Endothelial cell of umbilical vein (primary cell): Measurements from ENCODE around the gene NPIPB2. TPM values are rescaled to one million over a fixed set of nuclear protein-coding genes. Genes with fewer than 3 reads are reported as not detected.
"Not testable (repeated sequence)": the region's sequence is repeated elsewhere in the genome, so short reads cannot be mapped to it uniquely, and the experiment has no call there.

Experiments
- BruUV-seq: library from RNA; stranded (reverse); fragments of 400-500 nt; replicated peaks from 2 replicates; lab custom pipeline; 2021; lab: Mats Ljungman, UMichigan
- CTCF ChIA-PET: fragments of 300-600, 350-600 bp; sonication (Branson Sonifier 250); formaldehyde crosslinking; loops from one replicate; lab custom pipeline; 2021; ENCODE audit warnings: antibody characterized with exemption, inconsistent platforms; lab: Charles Lee
- POLR2A ChIA-PET: fragments of 300-600, 350-600 bp; sonication (Branson Sonifier 250); formaldehyde crosslinking; loops from one replicate; lab custom pipeline; 2021; ENCODE audit warnings: antibody characterized with exemption, inconsistent platforms; lab: Charles Lee
- DNase-seq: peaks from one replicate; pipeline ENCODE4 v3.0.0-alpha.2; 2011; ENCODE audit warnings: low read depth, low spot score
- FAIRE-seq: peaks from 2 replicates; lab custom pipeline; 2011; peaks lifted over from hg19 to GRCh38; lab: Jason Lieb, UNC
- H2AFZ ChIP-seq: 2 replicates; pipeline ENCODE4 v1.6.0; 2012; ENCODE audit warnings: low read depth, low read length, control low read depth, inconsistent platforms
- H3K27ac ChIP-seq: 2 replicates; pipeline ENCODE4 v1.5.1; 2011; ENCODE audit warnings: low read depth, mild to moderate bottlenecking, control low read depth, low read length, moderate library complexity; ENCODE audit not compliant: insufficient read depth
- H3K27me3 ChIP-seq, 2 experiments: 2 replicates each; pipeline versions ENCODE4 v1.6.0 to v1.6.1; 2011; ENCODE audit warnings: low read length in 2 of 2, mixed read lengths in 1 of 2; ENCODE audit not compliant: control insufficient read depth in 2 of 2, insufficient read depth in 2 of 2
- H3K36me3 ChIP-seq, 2 experiments: 2 replicates in 1 of 2; 3 replicates in 1 of 2; pipeline ENCODE4 v1.5.1; 2011; ENCODE audit warnings: low read length in 2 of 2, mild to moderate bottlenecking in 1 of 2, moderate library complexity in 1 of 2; ENCODE audit not compliant: control insufficient read depth in 2 of 2, insufficient read depth in 2 of 2; ENCODE audit errors: extremely low read depth in 1 of 2
- H3K4me1 ChIP-seq: 3 replicates; pipeline ENCODE4 v1.5.1; 2011; ENCODE audit warnings: mild to moderate bottlenecking, low read length; ENCODE audit not compliant: control insufficient read depth, insufficient read depth; ENCODE audit errors: extremely low read depth
- H3K4me2 ChIP-seq: 2 replicates; pipeline ENCODE4 v1.6.1; 2011; ENCODE audit warnings: low read length, control low read depth, mixed read lengths; ENCODE audit not compliant: insufficient read depth
- H3K4me3 ChIP-seq, 3 experiments: fragments of 200-600 bp in 1 of 3; sonication (generic), shearing (Covaris generic) in 1 of 3; replicated peaks in 1 of 3; 2 replicates each; pipeline ENCODE4 v1.5.1; 2011 to 2016; ENCODE audit warnings: control low read depth in 3 of 3, low read length in 3 of 3, mild to moderate bottlenecking in 2 of 3, inconsistent platforms in 1 of 3, low read depth in 1 of 3, moderate library complexity in 1 of 3; ENCODE audit not compliant: insufficient read depth in 1 of 3
- H3K79me2 ChIP-seq: 2 replicates; pipeline ENCODE4 v1.6.0; 2012; ENCODE audit warnings: low read length, inconsistent platforms; ENCODE audit not compliant: control insufficient read depth, insufficient read depth
- H3K9ac ChIP-seq: replicated peaks from 2 replicates; pipeline ENCODE3; 2011; ENCODE audit warnings: low read length, control low read depth; ENCODE audit not compliant: insufficient read depth; ENCODE audit errors: extremely low read depth
- H3K9me1 ChIP-seq: replicated peaks from 3 replicates; pipeline ENCODE4 v1.6.0; 2011; ENCODE audit warnings: mild to moderate bottlenecking, low read length; ENCODE audit not compliant: control insufficient read depth, insufficient read depth; ENCODE audit errors: extremely low read depth
- H3K9me3 ChIP-seq: replicated peaks from 2 replicates; pipeline ENCODE4 v1.5.1; 2012; ENCODE audit warnings: low read length, inconsistent platforms; ENCODE audit not compliant: control insufficient read depth, insufficient read depth
- H4K20me1 ChIP-seq: replicated peaks from 2 replicates; pipeline ENCODE3; 2011; ENCODE audit warnings: mild to moderate bottlenecking, low read length; ENCODE audit not compliant: control insufficient read depth, insufficient read depth; ENCODE audit errors: extremely low read depth
- CTCF ChIP-seq, 2 donors: IDR thresholded peaks; 1 replicate in 1 of 2; 2 replicates in 1 of 2; pipeline ENCODE4 v1.5.1; 2011; ENCODE audit warnings: low read length in 2 of 2, mild to moderate bottlenecking in 2 of 2, moderate library complexity in 2 of 2, control low read depth in 1 of 2, inconsistent platforms in 1 of 2, low read depth in 1 of 2; ENCODE audit not compliant: insufficient read depth in 1 of 2; ENCODE audit errors: extremely low read depth in 1 of 2
- EZH2 ChIP-seq: IDR thresholded peaks from 2 replicates; pipeline ENCODE4 v1.6.1; 2012; ENCODE audit warnings: borderline replicate concordance, low read depth, mild to moderate bottlenecking, moderate library complexity, low read length, inconsistent platforms; ENCODE audit not compliant: severe bottlenecking
- FOS ChIP-seq: IDR thresholded peaks from 2 replicates; pipeline ENCODE4 v1.6.1; 2011; ENCODE audit warnings: mild to moderate bottlenecking, low read length, moderate library complexity, borderline replicate concordance; ENCODE audit not compliant: insufficient read depth
- GATA2 ChIP-seq: IDR thresholded peaks from 2 replicates; pipeline ENCODE4 v1.7.0; 2011; ENCODE audit warnings: low read depth, mild to moderate bottlenecking, moderate library complexity, mixed read lengths, low read length; ENCODE audit not compliant: insufficient read length, insufficient read depth
- JUN ChIP-seq: IDR thresholded peaks from 2 replicates; pipeline ENCODE4 v1.6.1; 2011; ENCODE audit warnings: borderline replicate concordance, low read depth; ENCODE audit not compliant: insufficient read length, insufficient read depth
- MAX ChIP-seq: IDR thresholded peaks from 2 replicates; pipeline ENCODE4 v1.6.1; 2011; ENCODE audit not compliant: insufficient read depth, insufficient read length
- MYC ChIP-seq: IDR thresholded peaks from one replicate; pipeline ENCODE4 v1.6.1; 2011; ENCODE audit warnings: mild to moderate bottlenecking, low read depth, low read length
- POLR2A ChIP-seq: IDR thresholded peaks from 2 replicates; pipeline ENCODE4 v1.6.1; 2012; ENCODE audit warnings: low read depth, mild to moderate bottlenecking, control low read depth, low read length
- POLR2AphosphoS5 ChIP-seq: IDR thresholded peaks from 2 replicates; pipeline ENCODE4 v1.6.1; 2012; ENCODE audit warnings: low read depth, mild to moderate bottlenecking, control low read depth, low read length, moderate library complexity; ENCODE audit not compliant: insufficient read depth
- dilution Hi-C: fragments of 300-500 bp; cut with MboI; formaldehyde crosslinking; loops from one replicate; pipeline ENCODE4 v1.15.0; 2019; ENCODE audit warnings: low sequenced_read_pairs; ENCODE audit not compliant: extremely low pct_ligation_motif_present
- intact Hi-C: fragments of 100-400 bp; cut with micrococcal nuclease; formaldehyde crosslinking; loops from one replicate; pipeline ENCODE4 v1.10.0; 2022
- polyA plus RNA-seq, 4 experiments: library from polyadenylated mRNA; depleted of rRNA in 3 of 4; stranded (reverse) in 3 of 4; unstranded in 1 of 4; fragments of >200 nt; gene quantifications; 2 replicates each; pipeline versions ENCODE4 v1.2.1 to v1.2.3, GENCODE V29; 2011 to 2012; ENCODE audit warnings: missing spikeins in 1 of 4
- total RNA-seq: library from RNA; stranded (reverse); gene quantifications from 2 replicates; pipeline ENCODE4 v1.2.3, GENCODE V29; 2021

The NPIPB2 gene
- total and polyA plus RNA-seq, 2 donors (not counting 3 experiments of a cell fraction or from before 2014, with no cell fraction given): 5.8 to 15.4 TPM

- Histone ChIP-seq H3K4me3 (no peak overlapping the region), H3K9me3 (no peaks in the 10 kb centered on the region), H3K79me2 (no peaks in the 10 kb centered on the region), H3K27ac (no peak overlapping the region), H3K27me3 (peaks cover 0 to 2% of the 10 kb centered on the region in 2 experiments), H3K4me2 (no peak overlapping the region), H2AFZ (no peak overlapping the region), H3K4me1 (no peaks in the 10 kb centered on the region), H3K9me1 (no peaks in the 10 kb centered on the region), H3K9ac (no peak overlapping the region), H3K36me3 (no peaks in the 10 kb centered on the region), H4K20me1 (no peaks in the 10 kb centered on the region)
- ChIA-PET CTCF (interaction anchor here (0.7 to 1.5 kb wide), 3 partner anchors 13 to 133 kb away, joined by 4 to 9 read pairs (median 4); no protein-coding TSS in a partner anchor), POLR2A (no interaction called here)
- intact Hi-C loops: no loop called here
- no TSS peak for BruUV-seq
- FAIRE-seq (no peak), DNase-seq (no peak)
- dilution Hi-C loops: no loop called here
- TF ChIP-seq MAX (no peak), GATA2 (no peak), MYC (no peak), POLR2AphosphoS5 (no peak), CTCF (IDR thresholded peaks at IDR 0.05; ENCODE audit: extremely low read depth in 1 of 2, insufficient read depth in 1 of 2, low read depth in 1 of 2, low read length in 2 of 2) (no peak), POLR2A (no peak), FOS (no peak), EZH2 (no peak), JUN (no peak)
Measured at GRCh38 chr16:11946433-11946832, 4.6 kb upstream of the NPIPB2 start.

GRCh38 chr16:11927350-11927749 is 14.5 kb downstream of the NPIPB2 start:
- H3K4me2 ChIP-seq, intact Hi-C loops, H3K9me3 ChIP-seq, H3K79me2 ChIP-seq, CTCF ChIA-PET, H3K9me1 ChIP-seq, H3K27ac ChIP-seq, H3K27me3 ChIP-seq, H2AFZ ChIP-seq, DNase-seq, H3K4me1 ChIP-seq, dilution Hi-C loops, H3K36me3 ChIP-seq, H3K4me3 ChIP-seq, H3K9ac ChIP-seq, H4K20me1 ChIP-seq, POLR2A ChIA-PET, FAIRE-seq, BruUV-seq: not testable (repeated sequence)

GRCh38 chr16:11924046-11924445 is 17.8 kb downstream of the NPIPB2 start:
- POLR2A ChIA-PET, DNase-seq: not testable (repeated sequence)
- CTCF ChIA-PET: interaction anchor here (1.6 kb wide), 1 partner anchor 144 kb away, joined by 4 read pairs; no protein-coding TSS in a partner anchor

More at GRCh38 chr16:11924046-11924445, 17.8 kb downstream of the NPIPB2 start:
- H3K4me3 ChIP-seq, dilution Hi-C loops, intact Hi-C loops, H3K27me3 ChIP-seq, H4K20me1 ChIP-seq, H3K79me2 ChIP-seq, BruUV-seq, H3K4me2 ChIP-seq, H3K36me3 ChIP-seq, FAIRE-seq, H3K9me3 ChIP-seq, H2AFZ ChIP-seq, H3K4me1 ChIP-seq, H3K9me1 ChIP-seq, H3K9ac ChIP-seq, H3K27ac ChIP-seq: not testable (repeated sequence)
